ENCODE results near the gene SLC1A2.

The SLC1A2 gene

GRCh38 chr11:35324981-35325380, 94.4 kb downstream of the SLC1A2 start:
- no peak for DNase-seq (ENCODE audit: low read depth)

- no peak for DNase-seq (ENCODE audit: low read depth)
These were observed 95.0 kb downstream of the SLC1A2 start for GRCh38 chr11:35324183-35324886.

GRCh38 chr11:35323076-35323868, 96.1 kb downstream of the SLC1A2 start:
- no peak for DNase-seq (ENCODE audit: low read depth)

GRCh38 chr11:35322318-35322979, 96.9 kb downstream of the SLC1A2 start:
- DNase-seq (ENCODE audit: low read depth) = no peak

- DNase-seq (ENCODE audit: low read depth) = no peak
These were observed 97.6 kb downstream of the SLC1A2 start for GRCh38 chr11:35321532-35322317.

GRCh38 chr11:35321111-35321510, 98.2 kb downstream of the SLC1A2 start:
- DNase-seq (ENCODE audit: low read depth) = no peak

GRCh38 chr11:35318977-35319925, 100.1 kb downstream of the SLC1A2 start:
- DNase-seq (ENCODE audit: low read depth) = no peak

- no peak for DNase-seq (ENCODE audit: low read depth)
These were observed 101.0 kb downstream of the SLC1A2 start for GRCh38 chr11:35318309-35318708.

GRCh38 chr11:35317253-35317652, 102.1 kb downstream of the SLC1A2 start:
- no peak for DNase-seq (ENCODE audit: low read depth)

- DNase-seq (ENCODE audit: low read depth) = no peak
These were observed 103.2 kb downstream of the SLC1A2 start for GRCh38 chr11:35316161-35316560.

- no peak for DNase-seq (ENCODE audit: low read depth)
These were observed 105.6 kb downstream of the SLC1A2 start for GRCh38 chr11:35313760-35314153.

GRCh38 chr11:35313066-35313759, 106.1 kb downstream of the SLC1A2 start:
- no peak for DNase-seq (ENCODE audit: low read depth)

GRCh38 chr11:35311331-35311730, 108.0 kb downstream of the SLC1A2 start:
- no peak for DNase-seq (ENCODE audit: low read depth)

- no peak for DNase-seq (ENCODE audit: low read depth)
These were observed 111.2 kb downstream of the SLC1A2 start for GRCh38 chr11:35308157-35308556.

GRCh38 chr11:35307221-35307621, 112.1 kb downstream of the SLC1A2 start:
- DNase-seq (ENCODE audit: low read depth) = no peak

- DNase-seq (ENCODE audit: low read depth) = peak; percentile 7
These were observed 113.5 kb downstream of the SLC1A2 start for GRCh38 chr11:35305670-35306382.

GRCh38 chr11:35304900-35305460, 114.4 kb downstream of the SLC1A2 start:
- DNase-seq (ENCODE audit: low read depth) = no peak

- DNase-seq (ENCODE audit: low read depth) = no peak
These were observed 115.0 kb downstream of the SLC1A2 start for GRCh38 chr11:35304386-35304775.

GRCh38 chr11:35303596-35304385, 115.6 kb downstream of the SLC1A2 start:
- DNase-seq (ENCODE audit: low read depth) = no peak
